ENCODE data around the gene DAND5.

Gene DAND5

GRCh38 chr19:13023656-13024055 is 54.3 kb downstream of the DAND5 start:
- Histone ChIP-seq H3K79me2 (ENCODE audit: control insufficient read depth, low read length) (no peaks in the 10 kb centered on the region), H3F3A (ENCODE audit: control insufficient read depth, insufficient read depth) (no peaks in the 10 kb centered on the region), H4K20me1 (ENCODE audit: control insufficient read depth, insufficient read depth, low read depth, low read length) (no peaks in the 10 kb centered on the region), H3K9me2 (replicated peaks; ENCODE audit: control insufficient read depth, low read length) (no peaks in the 10 kb centered on the region), H3K27ac (ENCODE audit: low read depth, low read length) (no peak overlapping the region), H3K4me3 (ENCODE audit: low read length) (no peak overlapping the region), H3K4me2 (ENCODE audit: low read length) (peak overlapping the region; percentile 26; the same call in 1 of the 2 replicates), H3K36me3 (ENCODE audit: control insufficient read depth, low read length) (no peaks in the 10 kb centered on the region), H3K9me3 (ENCODE audit: control insufficient read depth, insufficient read depth, low read length) (no peaks in the 10 kb centered on the region), H3K27me3 (ENCODE audit: control insufficient read depth, low read length) (peaks cover 62% of the 10 kb centered on the region), H3K4me1 (ENCODE audit: control insufficient read depth, low read length) (peaks cover 6% of the 10 kb centered on the region; the same call in 1 of the 2 replicates)
- TF ChIP-seq EZH2phosphoT487 (IDR thresholded peaks at IDR 0.05; ENCODE audit: borderline replicate concordance, low read length): no peak
- TF ChIP-seq, protein P1, sequence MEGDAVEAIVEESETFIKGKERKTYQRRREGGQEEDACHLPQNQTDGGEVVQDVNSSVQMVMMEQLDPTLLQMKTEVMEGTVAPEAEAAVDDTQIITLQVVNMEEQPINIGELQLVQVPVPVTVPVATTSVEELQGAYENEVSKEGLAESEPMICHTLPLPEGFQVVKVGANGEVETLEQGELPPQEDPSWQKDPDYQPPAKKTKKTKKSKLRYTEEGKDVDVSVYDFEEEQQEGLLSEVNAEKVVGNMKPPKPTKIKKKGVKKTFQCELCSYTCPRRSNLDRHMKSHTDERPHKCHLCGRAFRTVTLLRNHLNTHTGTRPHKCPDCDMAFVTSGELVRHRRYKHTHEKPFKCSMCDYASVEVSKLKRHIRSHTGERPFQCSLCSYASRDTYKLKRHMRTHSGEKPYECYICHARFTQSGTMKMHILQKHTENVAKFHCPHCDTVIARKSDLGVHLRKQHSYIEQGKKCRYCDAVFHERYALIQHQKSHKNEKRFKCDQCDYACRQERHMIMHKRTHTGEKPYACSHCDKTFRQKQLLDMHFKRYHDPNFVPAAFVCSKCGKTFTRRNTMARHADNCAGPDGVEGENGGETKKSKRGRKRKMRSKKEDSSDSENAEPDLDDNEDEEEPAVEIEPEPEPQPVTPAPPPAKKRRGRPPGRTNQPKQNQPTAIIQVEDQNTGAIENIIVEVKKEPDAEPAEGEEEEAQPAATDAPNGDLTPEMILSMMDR (IDR thresholded peaks at IDR 0.05; ENCODE audit: low read depth, low read length, poor library complexity, severe bottlenecking): no peak
